NCI-H2029 (cell line): Measurements from ENCODE around the gene ZNF396.

Source experiments
- DNase-seq: peaks from one replicate; lab custom pipeline; 2025; lab: John Stamatoyannopoulos, UW

The ZNF396 gene

GRCh38 chr18:35383136-35383535, 6.0 kb upstream of the ZNF396 start:
- no peak for DNase-seq

- DNase-seq = no peak
Measured at GRCh38 chr18:35379421-35379820, 2.3 kb upstream of the ZNF396 start.

- no peak for DNase-seq
Measured at GRCh38 chr18:35378574-35378896, 1.4 kb upstream of the ZNF396 start.

GRCh38 chr18:35377875-35378573, 887 bp upstream of the ZNF396 start:
- DNase-seq = no peak

GRCh38 chr18:35376393-35376741, 770 bp downstream of the ZNF396 start:
- no peak for DNase-seq

- no peak for DNase-seq
Measured at GRCh38 chr18:35374708-35375107, 2.4 kb downstream of the ZNF396 start.

GRCh38 chr18:35371412-35372195, 5.5 kb downstream of the ZNF396 start:
- no peak for DNase-seq

GRCh38 chr18:35369126-35369525, 8.0 kb downstream of the ZNF396 start:
- no peak for DNase-seq

- DNase-seq = no peak
Measured at GRCh38 chr18:35368595-35368994, 8.5 kb downstream of the ZNF396 start.

- no peak for DNase-seq
Measured at GRCh38 chr18:35362531-35362930, 14.6 kb downstream of the ZNF396 start.

GRCh38 chr18:35361570-35362321, 15.4 kb downstream of the ZNF396 start:
- DNase-seq = no peak

GRCh38 chr18:35355140-35355618, 22.0 kb downstream of the ZNF396 start:
- DNase-seq = peak; percentile 35

GRCh38 chr18:35352778-35353177, 24.4 kb downstream of the ZNF396 start:
- no peak for DNase-seq

GRCh38 chr18:35352283-35352682, 24.9 kb downstream of the ZNF396 start:
- no peak for DNase-seq

- DNase-seq = no peak
Measured at GRCh38 chr18:35348001-35348400, 29.1 kb downstream of the ZNF396 start.

GRCh38 chr18:35345950-35346349, 31.2 kb downstream of the ZNF396 start:
- DNase-seq = no peak

- peak; percentile 71 for DNase-seq
Measured at GRCh38 chr18:35345460-35345921, 31.6 kb downstream of the ZNF396 start.

- no peak for DNase-seq
Measured at GRCh38 chr18:35344736-35345459, 32.2 kb downstream of the ZNF396 start.

- DNase-seq = peak; percentile 91
Measured at GRCh38 chr18:35343936-35344735, 33.0 kb downstream of the ZNF396 start, which contains the start of gene ZNF24. Gene ZNF24 (minus strand): TSS chr18:35344420. CDS start chr18:35340650, 3,770 bp downstream.

GRCh38 chr18:35343488-35343935, 33.6 kb downstream of the ZNF396 start:
- DNase-seq = no peak

GRCh38 chr18:35337286-35337685, 39.9 kb downstream of the ZNF396 start:
- no peak for DNase-seq
